ENCODE results near the gene CAMK4. TPM values are rescaled to one million over a fixed set of nuclear protein-coding genes. Genes with fewer than 3 reads are reported as not detected.

Gene CAMK4
- total and polyA plus RNA-seq, 2 experiments from 2014 or later: 4.2 to 7.3 TPM

DNA sequence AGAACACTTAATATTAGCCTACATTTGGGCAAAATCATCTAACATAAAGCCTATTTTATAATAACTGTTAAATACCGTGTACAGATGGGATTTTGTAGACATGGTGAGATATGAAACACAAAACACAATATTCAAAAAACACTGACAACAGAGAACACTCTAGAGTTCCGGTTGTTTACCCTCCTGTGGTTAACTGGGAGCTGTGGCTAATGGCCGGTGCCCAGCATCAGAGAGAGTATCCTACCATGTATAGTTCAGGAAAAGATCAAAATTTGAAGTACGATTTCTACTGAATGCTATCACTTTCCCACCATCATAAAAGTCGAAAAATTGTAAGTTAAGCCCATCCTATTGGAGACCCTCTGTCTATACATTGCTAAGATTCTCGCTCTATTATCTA lies 2.4 kb downstream of the CAMK4 start (continued):
- TF ChIP-seq, protein P1, sequence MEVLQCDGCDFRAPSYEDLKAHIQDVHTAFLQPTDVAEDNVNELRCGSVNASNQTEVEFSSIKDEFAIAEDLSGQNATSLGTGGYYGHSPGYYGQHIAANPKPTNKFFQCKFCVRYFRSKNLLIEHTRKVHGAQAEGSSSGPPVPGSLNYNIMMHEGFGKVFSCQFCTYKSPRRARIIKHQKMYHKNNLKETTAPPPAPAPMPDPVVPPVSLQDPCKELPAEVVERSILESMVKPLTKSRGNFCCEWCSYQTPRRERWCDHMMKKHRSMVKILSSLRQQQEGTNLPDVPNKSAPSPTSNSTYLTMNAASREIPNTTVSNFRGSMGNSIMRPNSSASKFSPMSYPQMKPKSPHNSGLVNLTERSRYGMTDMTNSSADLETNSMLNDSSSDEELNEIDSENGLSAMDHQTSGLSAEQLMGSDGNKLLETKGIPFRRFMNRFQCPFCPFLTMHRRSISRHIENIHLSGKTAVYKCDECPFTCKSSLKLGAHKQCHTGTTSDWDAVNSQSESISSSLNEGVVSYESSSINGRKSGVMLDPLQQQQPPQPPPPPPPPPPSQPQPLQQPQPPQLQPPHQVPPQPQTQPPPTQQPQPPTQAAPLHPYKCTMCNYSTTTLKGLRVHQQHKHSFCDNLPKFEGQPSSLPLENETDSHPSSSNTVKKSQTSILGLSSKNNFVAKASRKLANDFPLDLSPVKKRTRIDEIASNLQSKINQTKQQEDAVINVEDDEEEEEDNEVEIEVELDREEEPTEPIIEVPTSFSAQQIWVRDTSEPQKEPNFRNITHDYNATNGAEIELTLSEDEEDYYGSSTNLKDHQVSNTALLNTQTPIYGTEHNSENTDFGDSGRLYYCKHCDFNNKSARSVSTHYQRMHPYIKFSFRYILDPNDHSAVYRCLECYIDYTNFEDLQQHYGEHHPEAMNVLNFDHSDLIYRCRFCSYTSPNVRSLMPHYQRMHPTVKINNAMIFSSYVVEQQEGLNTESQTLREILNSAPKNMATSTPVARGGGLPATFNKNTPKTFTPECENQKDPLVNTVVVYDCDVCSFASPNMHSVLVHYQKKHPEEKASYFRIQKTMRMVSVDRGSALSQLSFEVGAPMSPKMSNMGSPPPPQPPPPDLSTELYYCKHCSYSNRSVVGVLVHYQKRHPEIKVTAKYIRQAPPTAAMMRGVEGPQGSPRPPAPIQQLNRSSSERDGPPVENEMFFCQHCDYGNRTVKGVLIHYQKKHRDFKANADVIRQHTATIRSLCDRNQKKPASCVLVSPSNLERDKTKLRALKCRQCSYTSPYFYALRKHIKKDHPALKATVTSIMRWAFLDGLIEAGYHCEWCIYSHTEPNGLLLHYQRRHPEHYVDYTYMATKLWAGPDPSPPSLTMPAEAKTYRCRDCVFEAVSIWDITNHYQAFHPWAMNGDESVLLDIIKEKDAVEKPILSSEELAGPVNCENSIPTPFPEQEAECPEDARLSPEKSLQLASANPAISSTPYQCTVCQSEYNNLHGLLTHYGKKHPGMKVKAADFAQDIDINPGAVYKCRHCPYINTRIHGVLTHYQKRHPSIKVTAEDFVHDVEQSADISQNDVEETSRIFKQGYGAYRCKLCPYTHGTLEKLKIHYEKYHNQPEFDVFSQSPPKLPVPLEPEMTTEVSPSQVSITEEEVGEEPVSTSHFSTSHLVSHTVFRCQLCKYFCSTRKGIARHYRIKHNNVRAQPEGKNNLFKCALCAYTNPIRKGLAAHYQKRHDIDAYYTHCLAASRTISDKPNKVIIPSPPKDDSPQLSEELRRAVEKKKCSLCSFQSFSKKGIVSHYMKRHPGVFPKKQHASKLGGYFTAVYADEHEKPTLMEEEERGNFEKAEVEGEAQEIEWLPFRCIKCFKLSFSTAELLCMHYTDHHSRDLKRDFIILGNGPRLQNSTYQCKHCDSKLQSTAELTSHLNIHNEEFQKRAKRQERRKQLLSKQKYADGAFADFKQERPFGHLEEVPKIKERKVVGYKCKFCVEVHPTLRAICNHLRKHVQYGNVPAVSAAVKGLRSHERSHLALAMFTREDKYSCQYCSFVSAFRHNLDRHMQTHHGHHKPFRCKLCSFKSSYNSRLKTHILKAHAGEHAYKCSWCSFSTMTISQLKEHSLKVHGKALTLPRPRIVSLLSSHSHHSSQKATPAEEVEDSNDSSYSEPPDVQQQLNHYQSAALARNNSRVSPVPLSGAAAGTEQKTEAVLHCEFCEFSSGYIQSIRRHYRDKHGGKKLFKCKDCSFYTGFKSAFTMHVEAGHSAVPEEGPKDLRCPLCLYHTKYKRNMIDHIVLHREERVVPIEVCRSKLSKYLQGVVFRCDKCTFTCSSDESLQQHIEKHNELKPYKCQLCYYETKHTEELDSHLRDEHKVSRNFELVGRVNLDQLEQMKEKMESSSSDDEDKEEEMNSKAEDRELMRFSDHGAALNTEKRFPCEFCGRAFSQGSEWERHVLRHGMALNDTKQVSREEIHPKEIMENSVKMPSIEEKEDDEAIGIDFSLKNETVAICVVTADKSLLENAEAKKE (CRISPR knock-in tag; IDR thresholded peaks at IDR 0.05): no peak
- TF ChIP-seq JUNB (IDR thresholded peaks at IDR 0.05; ENCODE audit: unreplicated experiment): no peak
- no peak for TF ChIP-seq POLR2AphosphoS5 (IDR thresholded peaks at IDR 0.05; ENCODE audit: low read depth)
- no peak for TF ChIP-seq EZH2phosphoT487 (IDR thresholded peaks at IDR 0.05; ENCODE audit: unreplicated experiment)
- TF ChIP-seq, protein P2, sequence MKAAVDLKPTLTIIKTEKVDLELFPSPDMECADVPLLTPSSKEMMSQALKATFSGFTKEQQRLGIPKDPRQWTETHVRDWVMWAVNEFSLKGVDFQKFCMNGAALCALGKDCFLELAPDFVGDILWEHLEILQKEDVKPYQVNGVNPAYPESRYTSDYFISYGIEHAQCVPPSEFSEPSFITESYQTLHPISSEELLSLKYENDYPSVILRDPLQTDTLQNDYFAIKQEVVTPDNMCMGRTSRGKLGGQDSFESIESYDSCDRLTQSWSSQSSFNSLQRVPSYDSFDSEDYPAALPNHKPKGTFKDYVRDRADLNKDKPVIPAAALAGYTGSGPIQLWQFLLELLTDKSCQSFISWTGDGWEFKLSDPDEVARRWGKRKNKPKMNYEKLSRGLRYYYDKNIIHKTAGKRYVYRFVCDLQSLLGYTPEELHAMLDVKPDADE (IDR thresholded peaks at IDR 0.05): no peak
- TF ChIP-seq ZNF331 (CRISPR knock-in tag; IDR thresholded peaks at IDR 0.05; ENCODE audit: low read depth): no peak

GRCh38 chr5:111227226-111227782 lies 3.1 kb downstream of the CAMK4 start:
- Mint-ChIP-seq H3K27me3 (ENCODE audit: insufficient read depth, low read depth, poor library complexity) (peaks cover 10% of the 10 kb centered on the region), H3K27ac (no peak overlapping the region), H3K4me3 (no peak overlapping the region), H3K36me3 (ENCODE audit: low read depth) (no peaks in the 10 kb centered on the region; the same call in 2 of the 3 replicates), H3K9me3 (no peaks in the 10 kb centered on the region), H3K4me1 (peaks cover 27% of the 10 kb centered on the region)
- Histone ChIP-seq H3K27ac (ENCODE audit: low read depth) (no peak overlapping the region), H3K9me2 (ENCODE audit: insufficient read depth) (no peaks in the 10 kb centered on the region), H4K20me1 (replicated peaks; ENCODE audit: insufficient read depth) (no peaks in the 10 kb centered on the region), H3F3A (replicated peaks; ENCODE audit: low read depth) (no peaks in the 10 kb centered on the region), H3K4me3 (no peak overlapping the region), H3K27me3 (ENCODE audit: insufficient read depth) (peaks cover 29% of the 10 kb centered on the region), H2AFZ (no peak overlapping the region), H3K36me3 (ENCODE audit: insufficient read depth) (no peaks in the 10 kb centered on the region), H3K4me2 (no peak overlapping the region), H3K79me2 (replicated peaks; ENCODE audit: insufficient read depth) (no peaks in the 10 kb centered on the region), H3K4me1 (ENCODE audit: insufficient read depth) (peaks cover 10% of the 10 kb centered on the region; the same call in 1 of the 2 replicates)
- no peak for ATAC-seq
- no peak for DNase-seq (ENCODE audit: low spot score)
- TF ChIP-seq, protein P2 (IDR thresholded peaks at IDR 0.05): no peak
- TF ChIP-seq POLR2AphosphoS5 (IDR thresholded peaks at IDR 0.05; ENCODE audit: low read depth): no peak
- no peak for TF ChIP-seq REST (IDR thresholded peaks at IDR 0.05; ENCODE audit: unreplicated experiment)
- TF ChIP-seq ZNF114 (CRISPR knock-in tag; IDR thresholded peaks at IDR 0.05): no peak
